Fibroblast of skin of left quadriceps (primary cell): ENCODE data around the gene TIAL1.
"Not testable (repeated sequence)": the region's sequence is repeated elsewhere in the genome, so short reads cannot be mapped to it uniquely, and the experiment has no call there.

Source experiments
- DNase-seq, 2 experiments: peaks; one replicate each; pipeline ENCODE4 v3.0.0-alpha.2; 2013; ENCODE audit warnings: low read depth in 2 of 2

The TIAL1 gene

DNA sequence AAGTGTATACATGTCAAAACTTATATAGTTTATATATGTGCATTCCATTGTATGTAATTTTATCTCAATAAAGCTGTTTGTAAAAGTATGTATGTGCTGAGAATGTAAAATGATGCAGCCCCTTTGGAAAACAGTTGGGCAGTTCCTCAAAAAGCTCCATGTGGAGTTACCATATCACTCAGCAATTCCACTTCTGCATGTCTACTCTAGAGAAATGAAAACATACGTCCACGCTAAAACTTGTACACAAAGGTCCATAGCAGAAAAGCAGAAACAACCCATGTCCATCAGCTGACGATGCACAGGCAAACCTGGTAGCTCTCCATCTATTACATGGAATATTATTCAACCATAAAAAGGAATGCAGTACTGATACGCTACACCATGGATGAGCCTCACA lies 45.9 kb downstream of the TIAL1 start:
- no peak for DNase-seq

DNA sequence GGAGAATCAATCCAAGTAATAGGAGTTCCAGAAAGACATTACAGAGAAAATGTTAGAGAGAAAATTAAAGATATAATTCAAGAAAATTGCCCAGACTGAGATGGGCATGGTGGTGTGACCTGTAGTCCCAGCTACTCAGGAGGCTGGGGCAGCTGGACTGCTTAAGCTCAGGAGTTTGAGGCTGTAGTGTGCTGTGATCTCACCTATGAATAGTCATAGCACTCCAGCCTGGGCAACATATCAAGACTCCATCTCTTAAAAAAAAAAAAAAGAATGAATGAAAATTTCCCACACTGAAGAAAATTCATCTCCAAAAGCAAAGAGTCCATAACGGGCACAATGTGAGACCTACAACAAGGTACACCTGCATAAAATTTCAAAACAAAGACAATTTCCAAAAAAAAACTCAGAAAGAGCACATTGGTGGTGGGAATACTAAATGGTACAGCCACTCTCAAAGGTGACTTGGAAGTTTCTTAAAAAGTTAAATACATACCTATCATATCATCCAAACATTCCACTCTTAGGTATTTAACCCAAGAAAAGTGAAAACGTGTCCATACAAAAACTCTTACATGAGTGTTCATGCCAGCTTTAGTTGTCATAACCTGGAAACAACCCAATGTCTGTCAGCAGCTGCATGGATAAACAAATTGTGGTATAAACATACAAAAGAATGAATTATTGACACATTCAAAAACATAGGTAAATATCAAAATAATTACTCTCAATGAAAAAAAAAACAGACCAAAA lies 47.3 kb downstream of the TIAL1 start:
- no peak for DNase-seq

DNA sequence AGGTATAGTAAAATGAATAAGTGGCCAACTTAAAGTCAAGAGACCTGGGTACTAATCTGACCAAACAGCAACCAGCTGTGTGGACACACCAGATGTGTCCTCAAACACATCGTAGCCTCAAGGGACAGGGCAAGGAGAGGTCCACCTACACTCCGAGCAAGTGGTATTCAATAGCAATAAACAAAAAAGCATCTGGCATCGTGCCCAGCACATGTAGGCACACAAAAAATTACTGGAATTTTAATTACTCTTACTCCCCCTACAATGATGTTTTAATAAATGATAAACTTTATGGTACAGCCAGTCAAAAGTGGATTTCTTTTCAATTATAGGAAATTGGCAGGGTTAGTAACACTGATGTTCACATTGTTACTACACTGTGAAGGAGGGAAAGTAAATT lies 50.8 kb downstream of the TIAL1 start:
- DNase-seq = no peak

DNA sequence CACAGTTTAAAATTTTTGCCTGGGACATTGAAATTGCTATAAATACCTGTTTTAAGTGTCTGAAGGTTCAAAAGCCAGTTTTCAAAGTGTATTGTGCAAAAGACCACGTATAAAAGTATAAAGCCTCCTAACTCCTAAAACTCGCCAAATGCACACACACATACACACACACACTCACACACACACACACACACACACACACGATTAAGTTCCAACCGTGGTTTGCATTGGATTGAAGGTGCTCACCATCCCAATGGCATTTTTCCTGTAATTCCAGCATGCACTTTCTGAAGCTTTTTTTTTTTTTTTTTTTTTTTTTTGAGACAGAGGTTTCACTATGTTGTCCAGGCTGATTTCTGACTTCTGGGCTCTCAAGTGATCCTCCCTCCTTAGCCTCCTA lies 51.5 kb downstream of the TIAL1 start:
- no peak for DNase-seq

DNA sequence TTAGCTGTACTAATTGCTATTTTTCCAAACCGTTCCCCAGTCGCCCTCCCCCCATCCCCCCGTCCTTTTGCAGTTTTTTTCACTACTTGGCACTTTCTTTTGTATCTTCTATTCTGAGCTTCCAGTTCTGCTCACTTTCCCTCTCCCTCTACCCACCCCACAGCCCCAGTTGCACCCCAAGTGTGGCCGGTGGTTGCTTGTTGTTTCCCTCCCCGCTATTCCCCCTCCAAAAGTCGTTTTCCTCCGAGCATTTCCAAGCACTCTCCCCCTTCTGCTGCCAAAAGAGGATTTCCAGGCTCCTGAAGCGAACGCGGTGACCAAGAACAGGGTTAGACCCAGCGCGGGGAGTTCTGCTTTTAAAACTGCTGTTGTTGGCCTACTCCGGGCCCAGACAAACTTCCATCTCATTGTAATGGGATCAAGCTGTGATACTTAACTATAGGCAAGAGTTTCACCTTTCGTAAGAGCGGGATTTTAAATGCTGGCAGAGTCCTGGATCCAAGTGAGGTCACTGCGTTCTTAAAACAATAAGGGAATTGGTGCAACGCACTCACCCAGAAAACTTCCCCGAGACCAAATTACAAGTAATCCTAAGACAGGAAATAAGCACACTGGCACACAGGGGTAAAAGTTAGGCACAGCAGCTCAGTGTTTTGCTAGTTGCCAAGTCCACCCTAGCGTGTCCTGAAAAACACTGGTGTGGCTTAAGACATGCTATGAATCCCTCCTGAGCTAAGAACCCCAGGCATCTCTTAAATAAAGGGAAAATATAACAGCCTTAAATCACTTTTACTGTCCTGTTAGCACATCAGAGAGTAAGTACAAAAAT lies 52.7 kb downstream of the TIAL1 start:
- peak in 1 of 2 experiments; percentile 23 for DNase-seq

DNA sequence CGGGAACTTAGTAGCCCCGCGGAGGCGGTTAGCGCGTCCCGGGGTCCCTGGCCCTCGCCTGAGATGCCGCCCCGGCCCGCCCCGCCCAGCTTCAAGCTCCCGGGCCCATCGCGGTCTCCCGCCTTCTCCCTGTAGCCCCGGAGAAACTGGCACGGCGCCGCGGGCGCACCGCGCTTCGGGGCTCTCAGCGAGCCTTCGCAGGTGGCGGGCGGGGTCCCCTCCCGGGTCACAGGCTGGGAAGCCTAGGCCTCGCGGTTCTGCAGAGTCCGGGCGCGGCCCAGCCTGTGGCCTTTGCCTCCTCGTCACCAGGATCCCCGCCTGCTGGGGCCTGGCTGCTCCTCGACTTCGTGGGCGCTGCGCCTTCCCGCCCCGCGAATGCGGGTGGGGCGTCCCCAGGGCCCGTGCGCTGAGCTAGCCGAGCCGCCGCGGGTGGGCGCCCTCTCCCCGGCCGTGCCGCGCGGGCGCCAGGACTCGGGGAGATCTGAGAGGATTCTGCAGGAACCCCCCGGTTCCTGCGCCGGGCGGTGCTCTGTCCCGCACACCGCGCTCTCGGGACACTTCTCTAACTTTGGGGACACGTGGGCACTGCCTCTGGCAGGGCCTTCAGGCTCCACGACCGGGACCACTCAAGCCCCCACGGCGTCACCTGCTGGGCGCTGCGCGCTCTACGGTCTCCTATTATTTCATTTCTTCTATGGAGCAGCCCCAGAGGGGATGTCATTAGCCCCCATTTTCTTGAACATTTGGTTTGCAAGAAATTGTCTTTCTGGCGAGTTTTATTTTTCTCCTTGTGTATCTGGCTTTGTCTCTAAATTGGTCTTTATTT lies 53.6 kb downstream of the TIAL1 start:
- DNase-seq = peak in 1 of 2 experiments; percentile 16

DNA sequence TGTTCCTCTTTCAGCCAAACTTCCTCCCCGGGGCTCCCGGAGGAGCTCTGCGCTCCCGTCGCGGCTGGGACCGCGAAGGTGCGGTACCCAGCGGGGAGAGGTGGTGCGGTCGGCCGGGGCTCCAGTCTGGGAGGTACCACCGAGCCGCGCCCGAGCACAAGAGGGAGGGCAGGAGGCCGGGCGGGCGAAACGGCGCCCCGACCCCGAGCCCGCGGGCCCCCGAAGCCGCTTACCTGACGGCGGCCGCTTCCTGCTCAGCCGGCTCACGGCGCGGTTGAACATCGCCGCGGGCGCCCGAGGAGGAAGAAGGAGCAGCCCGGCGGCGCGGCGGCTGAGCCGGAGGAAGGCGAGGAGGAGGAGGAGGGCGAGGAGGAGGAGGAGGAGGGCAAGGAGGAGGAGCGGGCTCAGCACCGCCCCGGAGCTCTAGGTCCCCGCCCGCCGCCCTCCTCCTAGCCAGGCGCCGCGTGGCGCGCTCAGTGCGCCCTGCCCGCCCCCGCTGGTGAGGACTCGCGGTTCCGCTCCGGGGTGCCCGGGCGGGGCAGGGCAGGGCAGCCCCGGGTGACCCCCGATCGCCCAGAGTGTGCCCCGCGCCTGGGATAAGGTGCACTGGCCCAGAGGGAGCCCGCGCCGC lies 54.3 kb downstream of the TIAL1 start, which contains the start of gene RGS10:
RGS10 (minus strand) TSS at position 363 of the 631 bp plus-strand sequence; CDS start at position 282, 81 bp downstream.
- DNase-seq = peak; percentile 60 to 62

DNA sequence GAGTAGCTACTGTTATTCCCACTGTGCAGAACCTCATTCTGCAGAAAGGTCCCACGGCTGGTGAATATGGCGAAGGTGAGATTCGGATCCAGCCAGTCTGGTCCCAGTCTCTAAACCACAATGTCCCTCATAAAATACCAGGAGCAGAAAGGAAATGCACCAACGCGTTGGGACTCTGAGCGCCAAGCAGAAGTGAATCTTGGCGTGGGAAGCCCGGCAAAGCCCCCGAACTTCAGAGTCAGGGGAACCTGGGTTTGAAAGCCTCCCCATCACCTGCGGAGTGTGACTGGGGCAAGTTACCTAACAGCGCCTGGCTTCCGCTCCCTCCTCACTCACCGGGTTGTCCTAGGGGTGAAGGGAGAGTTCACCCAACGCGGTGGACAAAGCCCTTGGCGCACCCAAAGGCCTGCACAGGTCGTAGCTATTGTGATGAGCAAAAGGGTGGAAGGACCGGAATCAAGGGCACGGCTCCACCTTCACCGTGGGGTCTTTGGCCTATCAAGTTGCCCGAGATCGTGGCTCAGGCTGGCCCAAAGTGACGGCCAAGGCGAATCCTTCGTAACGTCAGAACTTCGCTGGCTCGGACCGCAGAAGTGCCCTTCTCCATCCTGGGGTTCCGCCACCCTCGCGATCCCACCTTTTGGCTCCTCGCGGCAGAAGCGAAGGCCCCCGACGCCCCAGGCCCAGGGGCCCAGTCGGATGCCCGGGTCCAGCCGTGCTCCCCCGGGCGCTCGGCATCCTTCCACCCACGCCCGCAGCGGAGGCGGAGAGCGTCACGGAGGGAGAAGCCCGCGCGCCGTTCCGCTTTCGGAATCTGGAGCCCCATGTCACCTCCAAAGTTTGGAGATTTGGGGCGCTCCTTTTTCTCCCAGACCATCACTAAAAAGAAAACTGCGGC lies 55.1 kb downstream of the TIAL1 start:
- no peak for DNase-seq

DNA sequence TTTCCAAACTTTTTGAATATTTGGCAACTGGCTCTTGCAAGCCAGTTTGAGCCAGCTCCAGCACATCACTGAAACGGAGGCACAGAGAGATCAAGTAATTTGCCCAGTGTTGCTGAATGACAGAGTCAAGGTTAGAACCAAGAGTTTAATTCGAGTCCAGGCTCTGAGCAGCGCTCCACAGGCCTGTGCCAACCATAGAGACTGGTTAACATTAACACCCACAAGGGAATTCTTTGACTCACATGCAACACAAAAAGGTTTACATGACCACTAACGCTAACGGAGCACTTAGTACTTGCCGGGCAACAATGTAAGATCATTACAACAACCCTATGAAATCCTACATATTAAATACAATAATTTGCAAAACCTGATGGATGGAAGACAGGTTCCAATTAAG lies 55.7 kb downstream of the TIAL1 start:
- no peak for DNase-seq

DNA sequence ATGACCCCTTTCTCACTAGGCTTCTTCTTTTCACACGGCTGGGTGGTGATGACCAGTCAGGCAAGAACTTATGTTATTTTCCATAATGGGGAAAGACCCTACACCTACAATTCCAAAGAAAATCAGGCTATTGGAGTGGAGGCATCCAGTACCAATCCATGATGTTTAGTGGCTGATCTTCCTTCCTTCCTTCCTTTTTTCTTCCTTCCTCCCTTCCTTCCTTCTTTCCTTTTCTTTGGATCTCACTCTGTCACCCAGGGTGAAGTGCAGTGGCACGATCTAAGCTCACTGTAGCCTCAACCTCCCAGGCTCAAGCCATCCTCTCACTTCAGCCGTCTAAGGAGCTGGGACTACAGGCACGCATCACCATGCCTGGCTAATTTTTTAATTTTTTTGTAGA lies 56.7 kb downstream of the TIAL1 start:
- DNase-seq = no peak

DNA sequence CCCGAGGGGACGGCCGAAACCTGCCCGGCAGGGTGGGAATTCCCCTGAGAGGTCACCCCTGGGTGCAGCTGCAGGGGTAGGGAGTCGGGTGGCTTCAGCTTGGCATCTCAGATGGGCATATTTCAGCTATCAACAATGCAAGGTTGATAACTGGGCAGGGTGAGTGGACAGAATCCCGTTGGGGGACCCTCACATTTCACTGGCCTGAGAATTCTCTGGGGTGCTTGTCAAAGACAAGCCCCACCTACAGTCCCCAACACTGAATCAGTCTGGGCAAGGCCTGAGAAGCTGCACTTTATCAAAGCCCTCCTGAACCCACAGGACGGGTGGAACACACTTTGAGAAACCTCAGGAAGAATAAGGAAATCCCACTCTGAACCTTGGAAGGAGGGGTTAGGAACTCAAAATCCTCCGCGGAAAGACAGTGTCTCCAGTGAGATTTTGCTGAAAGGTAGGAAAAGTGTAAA lies 57.4 kb downstream of the TIAL1 start:
- no peak for DNase-seq

DNA sequence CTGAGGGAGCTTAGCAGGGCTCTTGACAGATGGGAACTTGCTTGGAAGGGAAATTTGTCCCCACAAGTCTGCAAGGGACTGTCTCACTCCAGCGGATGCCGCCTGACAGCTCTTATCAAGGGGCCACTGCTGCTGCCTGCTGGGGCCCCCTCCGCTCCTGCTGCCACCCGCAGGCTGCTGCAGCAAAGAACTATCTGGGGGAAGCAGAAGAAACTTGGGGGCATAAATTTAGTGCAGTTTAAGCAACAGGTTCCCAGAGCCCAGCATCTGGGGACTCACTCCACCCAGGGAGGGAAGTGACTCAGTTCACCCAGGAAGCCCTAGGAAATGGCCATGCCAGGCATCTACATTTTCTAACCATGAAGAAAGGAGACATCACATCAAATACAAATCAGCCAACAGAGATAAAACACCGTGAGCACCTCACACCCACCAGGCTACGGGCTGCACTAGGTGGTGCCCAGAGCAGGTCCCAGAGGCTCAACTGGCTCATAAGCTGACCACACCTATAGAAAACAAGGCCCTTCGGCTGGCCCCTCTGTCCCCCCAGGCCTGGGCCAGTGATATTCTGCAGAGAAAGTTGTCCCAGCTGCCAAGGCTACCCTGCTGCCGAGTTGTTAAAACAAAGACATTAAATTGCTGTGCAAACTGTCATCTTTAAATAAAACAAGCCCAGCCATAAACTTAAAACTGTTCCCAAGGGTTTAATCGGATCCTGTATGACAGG lies 58.0 kb downstream of the TIAL1 start:
- DNase-seq = no peak

DNA sequence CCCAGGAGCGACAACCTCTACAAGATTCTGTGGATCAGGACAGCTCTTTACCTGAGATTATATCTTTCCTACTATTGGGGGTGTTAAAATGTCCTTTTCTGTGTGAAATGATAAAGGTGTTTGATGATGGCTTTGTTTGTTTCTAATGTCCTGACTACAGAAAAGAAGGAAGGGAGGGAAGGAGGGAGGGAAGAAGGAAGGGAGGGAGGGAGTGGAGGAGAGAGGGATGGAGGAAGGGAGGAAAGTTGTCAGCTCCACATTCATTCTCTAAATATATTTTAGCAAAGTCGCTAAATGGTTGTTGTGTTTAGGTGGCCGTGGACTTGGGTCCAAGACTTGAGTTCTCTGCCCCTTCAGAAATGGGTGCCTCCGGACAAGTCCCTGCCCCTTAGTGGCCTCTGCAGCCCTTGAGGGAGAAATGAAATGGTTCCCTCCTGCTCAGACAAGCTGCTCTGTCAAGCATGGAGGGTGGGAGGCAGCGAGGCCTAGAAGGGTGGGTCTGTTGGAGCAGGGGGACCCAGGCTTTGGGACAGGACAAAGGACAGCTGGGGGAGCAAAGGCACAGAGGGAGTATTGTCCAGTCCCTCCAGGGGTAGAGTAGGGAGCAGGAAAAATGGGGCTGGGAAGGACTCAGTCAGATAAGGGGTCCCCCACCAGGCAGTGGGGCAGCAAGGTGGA lies 58.7 kb downstream of the TIAL1 start:
- DNase-seq = no peak

DNA sequence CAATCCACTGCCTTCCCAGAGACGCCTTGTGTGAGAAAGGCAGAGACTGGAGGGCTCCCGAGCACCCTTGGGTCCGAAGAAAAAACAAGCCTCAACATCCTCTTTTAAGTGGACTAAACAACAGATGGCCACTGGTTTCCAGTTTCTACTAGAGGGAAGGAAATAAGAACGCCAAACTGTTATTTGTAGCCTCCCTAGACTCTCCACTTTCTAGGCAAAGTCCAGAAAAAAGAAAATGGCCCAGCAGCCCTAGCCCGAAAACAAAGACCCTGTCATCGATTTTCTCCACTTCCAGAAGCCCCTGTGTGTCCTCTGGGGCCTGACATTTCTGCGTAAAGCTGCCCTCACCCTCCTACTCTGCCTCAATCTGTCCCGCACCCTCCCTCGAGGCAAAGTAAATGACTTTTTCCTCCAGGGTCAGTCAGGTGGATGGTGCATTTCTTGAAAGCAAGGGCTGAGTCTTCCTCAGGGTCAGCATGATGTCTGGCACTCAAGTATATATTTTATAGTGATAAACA lies 60.2 kb downstream of the TIAL1 start:
- DNase-seq = no peak

DNA sequence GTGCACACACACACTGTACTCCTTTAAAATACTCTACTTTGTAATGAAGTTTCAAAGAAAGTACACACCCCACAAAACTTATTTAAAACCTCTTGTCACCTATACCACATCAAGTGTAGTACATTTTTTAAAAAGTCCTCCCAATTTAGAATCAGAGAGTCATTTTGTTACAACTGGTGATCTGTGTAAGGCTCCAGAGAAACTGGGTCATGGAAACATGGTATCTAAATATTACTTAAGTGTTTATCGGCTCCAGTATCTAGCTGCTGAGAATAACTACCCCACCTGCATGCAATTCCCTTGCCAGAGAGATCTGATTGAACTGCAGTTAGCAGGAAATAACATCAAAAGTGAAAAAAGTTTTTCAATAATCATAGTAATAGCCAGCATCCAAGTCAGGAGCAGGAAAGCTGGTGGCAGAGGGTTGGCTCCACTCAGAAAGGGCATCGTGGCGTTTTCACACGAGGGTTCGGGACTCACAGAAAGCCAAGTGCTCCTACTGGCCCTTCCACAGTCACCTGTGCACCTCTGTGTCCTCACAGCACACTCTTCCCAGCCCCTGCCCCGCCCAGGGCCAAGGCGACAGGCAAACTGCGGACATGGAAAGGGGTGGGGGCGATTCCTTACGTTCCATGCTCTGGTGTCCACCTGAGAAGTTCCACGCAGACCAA lies 60.8 kb downstream of the TIAL1 start:
- DNase-seq = no peak

DNA sequence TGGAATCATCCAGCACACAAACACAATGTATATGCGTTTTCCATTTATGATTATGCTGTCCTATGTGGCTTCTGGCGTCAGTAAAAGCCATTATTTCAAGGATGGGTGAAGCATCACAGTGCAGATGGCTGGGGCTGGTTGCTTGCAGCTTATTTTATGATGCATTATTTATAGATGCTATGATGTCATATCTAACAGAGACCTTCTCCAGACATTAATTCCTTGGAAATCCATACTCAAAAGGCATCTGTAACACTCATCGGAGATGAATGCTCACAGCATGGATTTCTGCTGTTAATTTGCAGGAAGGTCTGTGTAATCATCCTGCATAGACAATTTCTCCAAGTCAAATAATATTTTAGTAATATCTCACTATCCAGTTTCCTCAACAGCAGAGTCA lies 61.5 kb downstream of the TIAL1 start:
- DNase-seq = peak; percentile 61 to 65

DNA sequence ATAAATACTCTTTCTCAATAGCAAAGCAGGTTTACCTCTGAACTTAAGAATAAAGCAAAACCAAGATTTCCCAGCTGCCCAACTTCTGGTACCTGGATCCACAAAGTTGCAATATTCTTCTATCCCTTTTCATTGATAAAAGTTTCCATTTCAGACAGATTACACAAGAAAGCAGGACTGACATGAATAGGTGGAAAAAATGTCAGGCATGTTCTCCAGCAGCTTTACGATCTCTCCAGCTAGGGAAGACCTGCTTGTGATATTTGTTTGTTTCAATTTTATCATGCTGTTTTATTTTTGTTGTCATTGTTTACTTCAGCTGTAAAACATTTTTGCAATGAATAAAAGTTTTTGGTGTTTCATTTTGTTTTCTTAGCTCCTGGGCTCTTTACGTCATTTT lies 63.3 kb downstream of the TIAL1 start:
- DNase-seq = no peak

DNA sequence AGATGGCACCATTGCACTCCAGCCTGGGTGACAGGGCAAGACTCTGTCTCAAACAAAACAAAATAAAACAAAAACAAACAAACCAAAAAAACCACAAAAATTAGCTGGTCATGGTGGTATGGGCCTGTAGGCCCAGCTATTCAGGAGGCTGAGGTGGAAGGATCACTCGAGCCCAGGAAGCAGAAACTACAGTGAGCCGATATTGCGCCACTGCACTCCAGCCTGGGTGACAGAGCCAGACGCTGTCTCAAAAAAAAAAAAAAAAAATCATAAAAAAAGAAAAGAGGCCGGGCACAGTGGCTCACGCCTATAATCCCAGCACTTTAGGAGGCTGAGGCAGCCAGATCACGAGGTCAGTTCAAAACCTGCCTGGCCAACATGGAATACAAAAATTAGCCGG lies 64.0 kb downstream of the TIAL1 start:
- not testable (repeated sequence) for DNase-seq
